Heart left ventricle (tissue), 16 donors: ENCODE results near the gene PCED1B. TPM values are rescaled to one million over a fixed set of nuclear protein-coding genes. Genes with fewer than 3 reads are reported as not detected.

Experiments used
- ATAC-seq, 4 donors: fragments of 200-7000 bp; cut with Tn5 transposase; one replicate each; pipeline ENCODE4 v1.9.1; 2020 to 2022; ENCODE audit warnings: moderate library complexity in 4 of 4, mild to moderate bottlenecking in 3 of 4, moderate number of reproducible peaks in 1 of 4
- DNase-seq, 5 donors: peaks; one replicate each; pipeline ENCODE4 v3.0.0-alpha.2; 2020
- H3K27ac ChIP-seq, 12 donors: fragments of 200-600 bp; sonication (generic) in 4 of 12; one replicate each; pipeline versions ENCODE4 v1.5.0 to v1.8.0; 2016 to 2022; ENCODE audit warnings: mild to moderate bottlenecking in 2 of 12
- H3K27me3 ChIP-seq, 9 donors: fragments of 200-600 bp; sonication (generic) in 2 of 9; one replicate each; pipeline versions ENCODE4 v1.5.1 to v1.8.0; 2016 to 2022; ENCODE audit warnings: mild to moderate bottlenecking in 3 of 9
- H3K36me3 ChIP-seq, 9 donors: fragments of 200-600 bp; sonication (generic) in 2 of 9; one replicate each; pipeline versions ENCODE4 v1.5.0 to v1.8.0; 2018 to 2022; ENCODE audit warnings: mild to moderate bottlenecking in 2 of 9
- H3K4me1 ChIP-seq, 12 donors: fragments of 200-600 bp; sonication (generic) in 4 of 12; one replicate each; pipeline versions ENCODE4 v1.5.0 to v1.8.0; 2016 to 2022; ENCODE audit warnings: mild to moderate bottlenecking in 3 of 12
- H3K4me3 ChIP-seq, 12 donors: fragments of 200-600 bp; sonication (generic) in 4 of 12; one replicate each; pipeline versions ENCODE4 v1.5.0 to v1.8.0; 2017 to 2022; ENCODE audit warnings: mild to moderate bottlenecking in 9 of 12, moderate library complexity in 4 of 12
- H3K9me3 ChIP-seq, 12 donors: fragments of 200-600 bp; sonication (generic) in 4 of 12; one replicate each; pipeline versions ENCODE4 v1.5.0 to v1.8.0; 2016 to 2022; ENCODE audit warnings: mild to moderate bottlenecking in 1 of 12
- POLR2A ChIP-seq, 2 donors: fragments of 450-650 bp; IDR thresholded peaks; one replicate each; pipeline ENCODE4 v1.6.1; 2017; ENCODE audit warnings: antibody characterized with exemption in 2 of 2, mild to moderate bottlenecking in 2 of 2, moderate library complexity in 2 of 2
- WGBS, 4 donors: extraction: QIAGEN DNeasy Blood & Tissue Kit in 2 of 4; methylation state at CpG; one replicate each; pipeline versions ENCODE4 v1.1.5 to v1.1.7; 2013 to 2018; 5-methylcytosine and 5-hydroxymethylcytosine counted together
- intact Hi-C, 10 donors: fragments of 100-400 bp; cut with DNase I; formaldehyde crosslinking; loops; one replicate each; pipeline versions ENCODE4 v1.11.1 to v1.14.2; 2022
- polyA plus RNA-seq, 2 donors: library from polyadenylated mRNA; stranded (reverse); fragments of 200-250 nt; gene quantifications; one replicate each; pipeline ENCODE4 v1.2.3, GENCODE V29; 2013
- total RNA-seq, 9 donors: library from RNA; depleted of rRNA in 2 of 9; stranded (reverse); fragments of >200 nt in 2 of 9; fragmentation: NEBNext Ultra II Directional in 3 of 9; extraction: Animal tissue kit (Norgen Biotek cat#: 25700) in 3 of 9; gene quantifications; one replicate each; pipeline versions ENCODE4 v1.1.0 to v1.2.4, GENCODE V29; 2016 to 2023
- TF ChIP-seq, protein P1 (sequence below), 12 donors: fragments of 200-600 bp; sonication (generic) in 4 of 12; IDR thresholded peaks; one replicate each; pipeline versions ENCODE4 v1.5.0 to v1.8.0; 2018 to 2022; ENCODE audit warnings: antibody characterized with exemption in 12 of 12, mild to moderate bottlenecking in 5 of 12
- donor health status: ischemic (EF 13 %, LVEDD 7.1; RV severe dilation, severe dysfunction).
- donor health status: healthy with polysubstance abuse.
- donor health status: DM: no; HTN: yes; CAD: no.
- donor health status: DM: no; HTN: no; CAD: no.
- donor health status: ischemic (EF 25% LVEDD 6.9; RV normal size, moderate dysfunction).
- donor health status: ischemic (EF 25% LVEDD 5.7; RV mildly dilated, moderate dysfunction).
- donor health status: healthy.
- donor health status: DM: yes; HTN: yes; CAD: no.
- donor health status: ischemic (EF 35%, LVEDD 5.7; RV mildly dilated, moderate dysfunction).
- donor health status: nonischemic (EF 11% LVEDD 7.7; RV severe dilation, severe dysfunction).
- donor health status: DM: yes; HTN: yes; CAD: no.
- donor health status: PGD.
- donor health status: ischemic (EF 29% LVEDD 5.4; RV normal size, mild dysfunction).
- donor health status: nonischemic (EF 23%, LVEDD 6.1; RV moderate dilation, normal function).

PCED1B gene
- total and polyA plus RNA-seq, 11 donors: 0.39 to 9.5 (median 0.72) TPM; not detected in 2

DNA sequence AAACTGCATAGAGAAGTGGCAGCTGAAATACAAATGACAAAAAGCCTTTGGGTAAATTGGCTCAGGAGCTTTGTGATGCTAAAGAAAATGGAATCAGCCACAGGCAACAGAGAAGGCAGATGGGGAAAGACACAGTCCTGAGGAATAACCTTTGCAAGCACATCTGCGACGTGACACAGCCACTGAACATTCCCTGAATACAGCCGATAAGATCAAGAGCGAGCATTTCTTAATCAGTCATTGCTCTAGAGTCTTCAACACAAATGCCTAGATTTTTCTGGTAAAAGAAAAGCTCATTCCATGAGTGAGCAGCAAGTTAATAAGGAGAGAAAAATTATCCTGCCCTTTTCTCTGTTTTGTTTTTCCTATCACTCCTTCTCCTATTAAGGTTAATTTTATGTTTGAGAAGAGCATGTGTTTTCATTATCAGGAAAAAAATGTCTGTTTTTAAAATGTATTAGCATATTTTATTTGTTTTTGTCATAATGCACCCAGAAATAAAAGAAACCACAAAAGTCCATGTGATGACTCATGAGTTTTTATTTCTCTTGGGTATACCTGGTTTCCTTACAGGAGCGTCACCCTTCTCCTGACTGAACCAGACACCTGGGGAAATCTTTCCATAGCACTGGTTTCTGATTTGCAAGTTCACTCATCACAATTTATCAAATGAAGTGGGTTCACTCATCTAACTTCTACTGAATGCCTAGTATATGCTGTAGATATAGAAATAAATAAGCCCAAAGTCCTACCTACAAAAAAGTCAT, 45.4 kb upstream of the PCED1B start:
- intact Hi-C loops: loop anchor here (2.0 to 10.0 kb wide), 15 partner anchors 273 to 653 kb away; no protein-coding TSS in a partner anchor
- 70 to 74% (median 72%) methylated on average over 5 of the region's 5 CpGs for WGBS, 4 donors
- Histone ChIP-seq H3K4me3 (no peak overlapping the region), H3K36me3 (no peaks in the 10 kb centered on the region), H3K27ac (peak overlapping the region in 1 of 12 donors; percentile 1), H3K9me3 (no peaks in the 10 kb centered on the region), H3K27me3 (no peaks in the 10 kb centered on the region), H3K4me1 (peaks cover 0 to 4% (median 0%) of the 10 kb centered on the region in 12 donors)
- no peak for DNase-seq
- TF ChIP-seq POLR2A (IDR thresholded peaks at IDR 0.05): no peak
- TF ChIP-seq, protein P1, sequence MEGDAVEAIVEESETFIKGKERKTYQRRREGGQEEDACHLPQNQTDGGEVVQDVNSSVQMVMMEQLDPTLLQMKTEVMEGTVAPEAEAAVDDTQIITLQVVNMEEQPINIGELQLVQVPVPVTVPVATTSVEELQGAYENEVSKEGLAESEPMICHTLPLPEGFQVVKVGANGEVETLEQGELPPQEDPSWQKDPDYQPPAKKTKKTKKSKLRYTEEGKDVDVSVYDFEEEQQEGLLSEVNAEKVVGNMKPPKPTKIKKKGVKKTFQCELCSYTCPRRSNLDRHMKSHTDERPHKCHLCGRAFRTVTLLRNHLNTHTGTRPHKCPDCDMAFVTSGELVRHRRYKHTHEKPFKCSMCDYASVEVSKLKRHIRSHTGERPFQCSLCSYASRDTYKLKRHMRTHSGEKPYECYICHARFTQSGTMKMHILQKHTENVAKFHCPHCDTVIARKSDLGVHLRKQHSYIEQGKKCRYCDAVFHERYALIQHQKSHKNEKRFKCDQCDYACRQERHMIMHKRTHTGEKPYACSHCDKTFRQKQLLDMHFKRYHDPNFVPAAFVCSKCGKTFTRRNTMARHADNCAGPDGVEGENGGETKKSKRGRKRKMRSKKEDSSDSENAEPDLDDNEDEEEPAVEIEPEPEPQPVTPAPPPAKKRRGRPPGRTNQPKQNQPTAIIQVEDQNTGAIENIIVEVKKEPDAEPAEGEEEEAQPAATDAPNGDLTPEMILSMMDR (IDR thresholded peaks at IDR 0.05): no peak
- no peak for ATAC-seq

DNA sequence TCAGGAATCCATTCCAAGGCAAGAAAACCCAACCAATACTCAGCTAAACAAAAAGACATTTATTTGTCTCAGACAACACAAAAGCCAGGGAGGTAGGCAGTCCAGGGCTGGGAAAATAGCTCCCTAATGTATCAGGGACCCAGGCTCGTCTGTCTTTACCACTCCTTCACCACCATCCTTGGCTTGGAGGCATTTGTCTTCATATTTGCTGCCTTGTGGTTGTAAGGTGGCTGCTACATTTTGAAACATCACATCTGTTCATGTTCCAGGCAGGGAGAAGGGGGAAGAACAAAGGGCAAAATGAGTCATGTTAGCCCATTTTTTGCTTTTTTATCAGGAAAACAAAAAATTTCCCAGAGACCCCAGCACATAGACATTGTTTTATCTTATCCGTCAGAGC, 44.8 kb upstream of the PCED1B start:
- Histone ChIP-seq H3K27ac (no peak overlapping the region), H3K27me3 (no peaks in the 10 kb centered on the region), H3K9me3 (no peaks in the 10 kb centered on the region), H3K4me1 (peaks cover 0 to 4% (median 0%) of the 10 kb centered on the region in 12 donors), H3K36me3 (no peaks in the 10 kb centered on the region), H3K4me3 (no peak overlapping the region)
- DNase-seq: no peak
- no peak for ATAC-seq
- 74 to 86% (median 82%) methylated on average over 2 of the region's 2 CpGs for WGBS, 4 donors
- intact Hi-C loops: loop anchor here (2.0 to 10.0 kb wide), 11 partner anchors 273 to 653 kb away; no protein-coding TSS in a partner anchor
- TF ChIP-seq, protein P1 (IDR thresholded peaks at IDR 0.05): no peak
- no peak for TF ChIP-seq POLR2A (IDR thresholded peaks at IDR 0.05)

DNA sequence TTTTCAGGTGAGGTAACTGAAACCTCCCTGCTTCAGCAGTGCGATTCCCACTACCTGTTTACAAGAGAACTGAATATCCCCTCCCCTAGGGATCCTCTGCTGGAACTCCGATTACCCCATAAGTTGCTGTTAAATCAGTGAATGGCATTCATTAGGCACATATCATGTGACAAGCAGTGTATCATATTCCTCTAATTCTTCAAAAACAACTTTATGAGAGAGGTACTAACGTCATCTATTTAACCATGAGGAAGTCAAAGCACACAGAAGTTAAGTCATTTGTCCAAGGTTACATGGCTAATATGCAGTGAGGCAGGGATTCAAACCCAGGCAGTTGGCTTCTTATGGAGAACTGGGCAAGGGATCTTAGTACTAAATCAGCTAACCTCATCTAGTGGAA, 43.9 kb upstream of the PCED1B start:
- Histone ChIP-seq H3K27me3 (no peaks in the 10 kb centered on the region), H3K4me3 (no peak overlapping the region), H3K4me1 (peaks cover 0 to 4% (median 0%) of the 10 kb centered on the region in 12 donors), H3K36me3 (no peaks in the 10 kb centered on the region), H3K9me3 (no peaks in the 10 kb centered on the region), H3K27ac (no peak overlapping the region)
- no peak for TF ChIP-seq POLR2A (IDR thresholded peaks at IDR 0.05)
- TF ChIP-seq, protein P1 (IDR thresholded peaks at IDR 0.05): no peak
- no peak for DNase-seq
- no peak for ATAC-seq
- 78 to 89% (median 81%) methylated on average over 3 of the region's 3 CpGs for WGBS, 4 donors
- intact Hi-C loops: loop anchor here in 7 of 10 donors (2.0 to 10.0 kb wide), 5 partner anchors 273 to 649 kb away; no protein-coding TSS in a partner anchor

DNA sequence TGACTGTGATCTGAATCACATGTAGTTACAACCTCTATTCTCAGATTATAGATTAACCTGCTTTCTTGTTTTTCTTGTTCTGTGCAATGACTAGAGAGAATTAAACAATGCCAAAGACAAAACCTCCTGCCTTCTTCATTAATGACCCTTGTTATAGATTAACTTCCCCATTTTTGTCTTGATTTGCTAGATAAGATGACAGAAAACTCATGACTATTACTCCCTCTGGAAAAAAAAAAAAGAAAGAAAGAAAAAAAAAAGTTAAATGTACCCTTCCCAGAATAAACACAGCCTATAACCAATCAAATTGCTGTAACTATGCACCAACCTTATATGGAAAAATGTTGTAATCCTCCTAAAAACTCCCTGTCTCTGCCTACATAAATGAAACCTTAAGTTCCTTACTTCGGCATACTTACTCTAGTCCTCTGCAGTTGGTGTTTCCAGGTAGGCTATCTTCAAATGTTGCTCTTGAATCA, 41.1 kb upstream of the PCED1B start:
- Histone ChIP-seq H3K4me3 (no peak overlapping the region), H3K27ac (no peak overlapping the region), H3K27me3 (no peaks in the 10 kb centered on the region), H3K4me1 (no peaks in the 10 kb centered on the region), H3K36me3 (no peaks in the 10 kb centered on the region), H3K9me3 (peaks cover 0 to 13% (median 0%) of the 10 kb centered on the region in 12 donors)
- TF ChIP-seq POLR2A (IDR thresholded peaks at IDR 0.05): no peak
- TF ChIP-seq, protein P1 (IDR thresholded peaks at IDR 0.05): no peak
- 89 to 98% (median 91%) methylated on average over 1 of the region's 1 CpG for WGBS, 4 donors
- intact Hi-C loops: loop anchor here in 7 of 10 donors (10.0 kb wide), 4 partner anchors 356 to 646 kb away; no protein-coding TSS in a partner anchor
- DNase-seq (no peak), ATAC-seq (no peak)
